Activated CD4-positive, alpha-beta T cell treated with anti-CD3 and anti-CD28 coated beads, Interleukin-2, Interleukin-6, amounts not matched to agents 100 ng/mL and 50 ng/mL, durations not matched to agents 16 hours and 8 hours (primary cell): ENCODE measurements around the gene SETDB1.

ENCODE experiments used
- DNase-seq: peaks from one replicate; pipeline ENCODE4 v3.0.0-alpha.2; 2020

SETDB1 gene

GRCh38 chr1:150931773-150932172, 5.6 kb downstream of the SETDB1 start:
- no peak for DNase-seq

DNA sequence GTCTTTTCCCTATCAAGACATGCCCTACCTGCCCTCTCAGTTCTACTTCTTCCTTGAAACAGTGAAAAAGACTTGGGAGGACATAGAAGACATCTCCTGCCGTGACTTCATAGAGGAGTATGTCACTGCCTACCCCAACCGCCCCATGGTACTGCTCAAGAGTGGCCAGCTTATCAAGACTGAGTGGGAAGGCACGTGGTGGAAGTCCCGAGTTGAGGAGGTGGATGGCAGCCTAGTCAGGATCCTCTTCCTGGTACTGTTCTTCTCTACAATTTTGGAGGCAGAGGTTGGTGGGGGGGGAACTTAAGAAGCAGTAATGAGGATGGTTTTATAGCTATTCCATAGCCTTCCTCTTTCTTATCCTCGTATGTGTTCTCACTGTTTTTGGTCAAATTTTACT, 18.7 kb downstream of the SETDB1 start:
- no peak for DNase-seq

DNA sequence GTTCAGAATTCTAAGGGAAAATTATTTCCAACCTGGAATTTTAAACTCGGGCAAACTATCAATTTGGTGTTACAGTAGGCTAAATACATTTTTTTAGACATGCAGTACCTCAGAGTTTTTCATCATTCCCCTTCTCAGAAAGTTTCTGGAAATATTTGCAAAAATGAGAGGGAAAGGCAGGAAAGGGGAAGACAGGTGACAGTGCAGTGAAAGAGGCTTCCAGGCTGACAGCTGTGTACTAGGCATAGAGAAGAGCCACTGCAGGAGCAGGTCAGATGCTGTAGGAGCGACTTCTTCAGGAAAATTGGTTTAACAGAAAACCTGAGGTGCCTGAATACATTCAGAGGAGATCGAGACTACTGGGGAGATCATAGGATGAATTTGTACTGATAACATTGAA, 28.5 kb downstream of the SETDB1 start:
- no peak for DNase-seq

DNA sequence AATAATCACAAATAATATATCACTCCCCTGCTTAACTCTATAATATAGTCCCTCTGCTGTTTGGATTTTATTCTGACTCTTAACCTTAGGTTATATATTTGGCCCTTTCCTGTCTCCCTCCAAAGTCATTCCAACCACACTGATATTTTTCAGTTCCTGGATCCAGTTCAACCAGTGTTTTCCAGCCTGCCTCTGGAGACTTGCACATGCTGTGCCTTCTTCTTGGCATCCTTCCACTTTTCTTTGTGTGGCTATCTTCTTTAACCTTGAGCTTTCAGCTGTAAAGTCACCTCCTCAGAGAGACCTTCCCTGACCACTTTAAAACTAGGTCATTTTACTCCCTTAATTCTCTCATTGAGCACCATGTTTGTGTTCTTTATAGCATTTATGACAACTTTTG, 29.1 kb downstream of the SETDB1 start:
- DNase-seq, result no peak

DNA sequence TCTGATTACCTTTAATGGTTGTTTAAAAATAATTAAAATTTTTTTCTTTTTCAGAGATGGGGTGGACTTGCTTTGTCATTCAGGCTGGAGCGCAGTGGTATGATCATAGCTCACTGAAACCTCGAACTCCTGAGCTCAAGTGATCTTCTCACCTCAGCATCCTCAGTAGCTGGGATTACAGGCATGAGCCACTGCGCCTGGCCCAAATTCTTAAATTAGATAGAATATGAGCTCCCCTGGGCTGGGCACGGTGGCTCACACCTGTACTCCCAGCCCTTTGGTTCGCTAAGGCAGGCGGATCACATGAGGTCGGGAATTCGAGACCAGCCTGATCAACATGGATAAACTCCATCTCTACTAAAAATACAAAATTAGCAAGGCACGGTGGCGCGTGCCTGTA, 31.5 kb downstream of the SETDB1 start:
- no peak for DNase-seq

- DNase-seq, result no peak
Observed at GRCh38 chr1:150960646-150961045, 34.5 kb downstream of the SETDB1 start.

GRCh38 chr1:150961756-150962155, 35.6 kb downstream of the SETDB1 start:
- no peak for DNase-seq

GRCh38 chr1:150963321-150964163, 37.4 kb downstream of the SETDB1 start:
- no peak for DNase-seq

DNA sequence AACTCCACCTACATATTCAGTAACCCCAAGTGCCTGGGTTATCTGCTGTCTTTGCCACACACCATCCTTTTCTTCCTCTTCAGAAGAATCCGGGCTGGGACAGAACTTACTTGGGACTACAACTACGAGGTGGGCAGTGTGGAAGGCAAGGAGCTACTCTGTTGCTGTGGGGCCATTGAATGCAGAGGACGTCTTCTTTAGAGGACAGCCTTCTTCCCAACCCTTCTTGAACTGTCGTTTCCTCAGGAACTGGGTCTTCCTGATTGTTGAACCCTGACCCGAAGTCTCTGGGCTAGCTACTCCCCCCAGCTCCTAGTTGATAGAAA, 38.0 kb downstream of the SETDB1 start:
- DNase-seq, result no peak

- no peak for DNase-seq
Observed at GRCh38 chr1:150965605-150966004, 39.4 kb downstream of the SETDB1 start.

DNA sequence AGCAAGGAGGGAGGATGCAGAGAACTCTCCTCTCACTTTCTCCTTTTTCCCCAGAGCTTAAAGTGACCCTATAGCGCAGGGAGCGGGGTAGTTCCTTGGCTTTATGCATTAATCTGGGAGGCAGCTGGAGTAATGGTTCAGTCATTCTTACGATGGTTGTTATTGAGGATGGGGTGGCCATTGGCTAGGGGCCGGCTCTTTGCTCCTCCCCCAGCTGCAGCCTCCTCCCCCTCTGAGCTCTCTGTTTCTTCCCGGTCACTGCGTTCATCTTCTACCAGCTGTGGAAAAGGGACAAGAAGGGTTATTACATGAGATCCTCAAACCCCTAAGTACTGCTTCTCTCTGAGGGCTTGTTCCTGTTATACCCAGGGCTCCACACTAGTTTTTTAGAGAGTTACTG, 39.8 kb downstream of the SETDB1 start:
- no peak for DNase-seq

DNA sequence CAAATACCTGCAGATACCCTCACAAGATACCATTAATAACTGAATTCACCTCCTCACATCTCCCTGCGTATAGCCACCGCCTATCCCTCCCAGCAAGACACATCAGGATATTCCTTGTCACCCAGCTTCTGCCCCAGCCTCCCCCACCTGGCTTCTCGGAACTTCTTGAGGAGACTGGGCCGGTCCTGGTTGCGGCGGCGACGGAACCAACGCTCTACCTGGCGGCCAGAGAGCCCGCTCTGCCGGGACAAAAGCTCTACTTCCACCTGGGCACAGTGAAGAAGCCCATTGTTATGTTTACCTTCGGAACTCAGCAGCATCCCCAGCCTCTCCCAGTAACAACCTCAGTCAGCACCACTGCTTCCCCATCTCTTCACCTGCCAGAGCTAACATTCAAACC, 41.8 kb downstream of the SETDB1 start:
- no peak for DNase-seq

- no peak for DNase-seq
Observed at GRCh38 chr1:150968491-150968890, 42.3 kb downstream of the SETDB1 start.

- DNase-seq, result no peak
Observed at GRCh38 chr1:150969626-150970025, 43.5 kb downstream of the SETDB1 start.

DNA sequence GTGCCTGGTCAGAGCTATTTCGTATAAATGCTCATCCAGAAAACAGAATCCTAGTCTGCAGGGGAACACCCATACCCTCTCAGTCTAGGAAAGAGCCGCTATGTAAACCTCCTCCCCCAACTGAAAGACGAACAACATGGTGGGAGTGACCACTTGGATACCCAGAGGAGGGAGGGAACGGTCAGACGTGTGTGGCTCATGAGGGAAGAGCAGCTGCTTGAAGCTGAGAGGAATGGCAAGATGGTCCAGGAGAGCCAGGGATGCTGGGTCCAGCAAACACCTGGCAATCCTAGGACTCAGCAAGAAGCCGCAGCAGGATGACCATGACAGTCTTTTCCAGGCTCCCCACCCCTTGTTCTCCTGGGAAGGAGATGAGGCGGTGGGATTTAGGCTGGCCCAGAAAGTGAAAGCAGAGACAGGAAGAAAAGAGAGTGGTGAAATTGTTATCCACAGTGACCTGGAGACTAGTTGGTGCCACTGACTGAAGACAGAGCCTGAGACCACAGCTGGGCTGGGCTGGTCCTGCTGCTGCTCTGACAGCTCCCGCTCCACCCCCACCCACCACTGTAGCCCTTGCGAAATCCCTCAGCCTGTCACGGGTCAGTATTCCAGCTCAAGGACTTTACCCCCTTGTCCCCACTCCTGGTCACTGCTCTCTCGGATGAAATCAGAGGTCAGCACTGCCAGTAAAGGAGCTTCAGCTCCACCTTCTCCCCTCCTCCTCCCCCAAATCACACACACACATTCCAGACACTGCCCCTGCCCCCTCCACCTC, 44.8 kb downstream of the SETDB1 start:
- DNase-seq, result no peak

- DNase-seq, result peak; percentile 23
Observed at GRCh38 chr1:150971583-150972416, 45.6 kb downstream of the SETDB1 start.

DNA sequence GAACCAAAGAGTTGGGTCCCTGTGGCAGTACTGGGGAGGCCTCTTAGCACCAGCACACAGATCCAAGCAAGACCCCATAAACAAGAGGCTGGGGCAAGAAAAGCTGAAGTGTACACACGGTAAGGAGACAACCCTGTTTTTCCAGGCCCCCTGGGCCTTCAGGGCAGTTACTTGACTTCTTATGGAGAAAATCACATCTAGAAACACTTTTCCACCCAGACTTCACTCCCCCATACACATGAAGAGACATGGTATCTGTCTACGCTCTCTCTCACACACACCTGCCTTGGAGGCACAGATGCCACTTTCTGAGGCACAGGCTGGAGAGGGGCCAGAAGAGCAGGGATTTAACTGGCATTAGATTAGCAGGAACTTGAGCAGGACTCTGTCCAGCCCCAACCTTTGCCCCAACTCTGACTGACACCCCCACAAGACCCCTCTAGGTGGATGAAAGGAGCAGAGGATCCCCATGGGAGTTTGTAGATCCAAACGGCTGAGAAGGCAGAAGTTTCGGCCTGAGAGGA, 46.3 kb downstream of the SETDB1 start:
- no peak for DNase-seq

- DNase-seq, result peak; percentile 23
Observed at GRCh38 chr1:150973258-150973835, 47.2 kb downstream of the SETDB1 start.

- DNase-seq, result peak; percentile 59
Observed at GRCh38 chr1:150973836-150974579, 47.8 kb downstream of the SETDB1 start.

- peak; percentile 76 for DNase-seq
Observed at GRCh38 chr1:150974580-150975478, 48.7 kb downstream of the SETDB1 start, which contains the start of gene CERS2. Gene CERS2, minus strand, starts transcription at chr1:150974835. Its CDS starts 5,745 bp downstream, at chr1:150969090.

GRCh38 chr1:150976401-150976821, 50.2 kb downstream of the SETDB1 start:
- DNase-seq, result no peak
